GM12875 (cell line): ENCODE results near the gene ANO2.

Experiments
- H3K4me3 ChIP-seq: one replicate; pipeline ENCODE4 v1.5.1; 2011; ENCODE audit warnings: low read depth, low read length, control low read depth
- TF ChIP-seq, protein P1 (sequence below): IDR thresholded peaks from 2 replicates; pipeline ENCODE4 v1.5.1; 2011; ENCODE audit warnings: low read depth, mild to moderate bottlenecking, control low read depth, inconsistent platforms, low read length, moderate library complexity, borderline replicate concordance; ENCODE audit not compliant: insufficient read depth

ANO2 gene

DNA sequence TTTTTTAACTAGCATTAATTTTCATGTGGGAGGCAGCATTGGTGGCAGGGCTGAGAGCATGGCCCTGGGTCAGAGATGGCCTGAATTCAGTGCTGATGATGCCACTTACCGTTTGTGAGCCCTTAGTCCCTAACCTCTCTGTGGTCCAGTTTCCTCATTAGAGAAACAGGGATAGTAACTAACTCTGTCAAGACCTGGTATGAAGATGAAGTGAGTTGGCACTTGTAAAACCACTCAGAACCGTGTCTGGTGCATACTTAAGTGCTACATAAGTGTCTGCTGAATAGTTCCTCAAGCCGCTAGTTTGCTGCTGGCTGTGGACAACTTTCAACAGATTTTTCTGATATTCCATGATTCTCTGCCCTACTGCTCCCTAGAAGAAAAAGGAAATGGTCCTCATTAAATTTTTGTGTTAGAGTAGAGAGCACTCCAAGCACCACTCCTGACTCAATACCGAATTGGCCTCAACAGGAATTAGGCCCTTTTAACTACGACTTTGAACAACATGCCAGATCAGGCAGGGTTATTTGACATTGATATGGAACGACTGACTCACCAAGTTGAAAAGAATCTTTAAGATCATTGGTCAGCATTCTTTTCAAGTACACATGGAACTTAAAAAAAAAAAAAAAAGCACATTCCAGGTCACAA is 250.2 kb downstream of the ANO2 start:
- TF ChIP-seq, protein P1, sequence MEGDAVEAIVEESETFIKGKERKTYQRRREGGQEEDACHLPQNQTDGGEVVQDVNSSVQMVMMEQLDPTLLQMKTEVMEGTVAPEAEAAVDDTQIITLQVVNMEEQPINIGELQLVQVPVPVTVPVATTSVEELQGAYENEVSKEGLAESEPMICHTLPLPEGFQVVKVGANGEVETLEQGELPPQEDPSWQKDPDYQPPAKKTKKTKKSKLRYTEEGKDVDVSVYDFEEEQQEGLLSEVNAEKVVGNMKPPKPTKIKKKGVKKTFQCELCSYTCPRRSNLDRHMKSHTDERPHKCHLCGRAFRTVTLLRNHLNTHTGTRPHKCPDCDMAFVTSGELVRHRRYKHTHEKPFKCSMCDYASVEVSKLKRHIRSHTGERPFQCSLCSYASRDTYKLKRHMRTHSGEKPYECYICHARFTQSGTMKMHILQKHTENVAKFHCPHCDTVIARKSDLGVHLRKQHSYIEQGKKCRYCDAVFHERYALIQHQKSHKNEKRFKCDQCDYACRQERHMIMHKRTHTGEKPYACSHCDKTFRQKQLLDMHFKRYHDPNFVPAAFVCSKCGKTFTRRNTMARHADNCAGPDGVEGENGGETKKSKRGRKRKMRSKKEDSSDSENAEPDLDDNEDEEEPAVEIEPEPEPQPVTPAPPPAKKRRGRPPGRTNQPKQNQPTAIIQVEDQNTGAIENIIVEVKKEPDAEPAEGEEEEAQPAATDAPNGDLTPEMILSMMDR, result no peak
- H3K4me3 ChIP-seq, result no peak overlapping the region

DNA sequence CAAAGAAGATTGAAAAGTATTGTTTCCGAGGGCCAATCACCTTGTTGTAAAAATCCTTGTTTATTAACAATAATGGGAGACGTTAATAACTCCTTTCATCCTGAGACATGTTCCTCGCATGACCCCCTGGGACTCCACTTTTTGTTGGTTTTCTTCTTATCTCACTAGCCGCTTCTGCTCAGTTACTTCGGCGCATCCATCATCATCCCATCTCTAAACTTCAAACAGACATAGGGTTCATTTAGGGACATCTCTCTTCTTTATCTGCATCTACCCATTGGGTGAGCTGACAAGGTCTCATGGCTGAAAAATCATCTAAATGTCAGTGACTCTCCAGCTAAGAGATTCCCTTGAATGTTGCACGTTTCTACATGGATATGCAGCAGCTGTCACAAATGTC is 252.2 kb downstream of the ANO2 start:
- TF ChIP-seq, protein P1, result no peak

DNA sequence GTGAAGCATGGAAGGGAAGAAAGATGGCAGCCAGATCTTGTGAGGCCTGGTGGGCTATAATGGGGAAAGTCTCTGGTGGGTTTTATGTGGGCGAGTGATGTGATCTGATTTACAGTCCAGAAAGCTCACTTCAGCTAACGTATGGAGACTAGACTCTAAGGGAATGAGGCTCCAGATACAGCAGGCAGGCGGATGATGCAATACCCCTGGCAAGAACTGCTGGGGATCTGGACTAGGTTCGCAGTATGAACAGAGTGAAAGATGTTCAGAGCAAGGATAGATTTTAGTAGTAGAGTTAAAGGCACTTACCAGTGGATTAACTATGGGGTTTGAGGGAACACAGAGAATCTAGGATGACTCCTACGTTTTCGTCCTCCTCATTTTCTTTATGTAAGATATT is 253.1 kb downstream of the ANO2 start:
- TF ChIP-seq, protein P1, result no peak
- no peak overlapping the region for H3K4me3 ChIP-seq

More for the DNA sequence above, 252.2 kb downstream of the ANO2 start:
- no peak overlapping the region for H3K4me3 ChIP-seq

DNA sequence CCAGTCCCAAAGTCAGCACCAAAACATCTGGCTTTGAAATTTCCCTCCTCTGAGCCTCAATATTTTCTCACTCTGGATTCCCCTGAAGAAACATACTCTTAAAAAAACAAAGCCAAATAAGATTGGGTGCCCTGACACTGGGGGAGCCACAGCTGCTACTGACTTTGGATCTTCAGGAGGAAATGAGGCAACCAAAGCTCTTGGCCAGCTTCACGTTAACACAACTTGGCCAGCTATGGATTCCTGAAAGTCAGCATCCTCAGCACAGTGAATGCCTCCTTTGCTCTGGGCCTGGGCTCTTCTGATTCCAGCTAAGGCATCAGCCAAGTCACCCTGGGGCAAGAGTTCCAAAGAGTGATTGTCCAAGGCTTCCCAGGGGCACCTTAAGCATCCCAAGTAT is 254.8 kb downstream of the ANO2 start:
- H3K4me3 ChIP-seq, result no peak overlapping the region
- TF ChIP-seq, protein P1, result no peak

DNA sequence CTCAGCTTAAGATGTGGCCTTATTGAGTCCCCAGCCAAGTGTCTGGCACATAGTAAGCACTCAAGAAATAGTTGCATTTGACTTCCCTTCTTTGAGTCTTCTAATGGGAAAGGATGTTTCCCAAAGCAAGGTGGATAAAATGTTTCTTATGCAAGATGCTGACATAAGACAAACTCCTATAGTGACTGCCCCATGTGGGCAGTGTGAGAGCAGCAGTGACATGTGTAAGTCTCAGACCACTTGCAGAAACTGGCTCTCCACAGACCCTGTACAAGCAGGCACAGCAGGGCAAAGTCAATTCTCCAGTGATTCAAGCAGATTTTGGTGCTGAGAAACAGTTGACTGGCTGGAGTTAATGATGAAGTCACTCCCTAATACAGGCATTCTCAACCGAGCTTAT is 255.3 kb downstream of the ANO2 start:
- TF ChIP-seq, protein P1, result no peak
- H3K4me3 ChIP-seq, result no peak overlapping the region

DNA sequence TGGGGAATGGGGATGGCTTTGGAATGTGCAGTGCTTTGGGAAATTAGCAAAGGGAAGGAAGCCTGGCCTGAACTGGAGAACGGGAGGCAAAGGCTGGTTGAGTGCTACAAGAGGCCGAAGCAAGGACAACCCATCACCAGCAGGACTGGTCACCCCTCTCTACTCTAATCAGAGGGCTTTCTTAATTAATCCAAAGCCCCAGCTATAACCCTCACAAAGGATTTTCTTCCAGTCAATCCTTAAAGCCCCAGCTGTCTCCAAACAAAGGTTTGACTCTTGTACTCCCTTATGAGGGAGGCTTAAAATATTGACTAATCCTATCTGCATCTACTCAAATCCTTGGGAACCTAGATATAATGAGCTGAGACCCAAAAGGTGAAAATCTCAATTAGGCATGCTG is 256.8 kb downstream of the ANO2 start:
- TF ChIP-seq, protein P1, result no peak
- H3K4me3 ChIP-seq, result no peak overlapping the region

DNA sequence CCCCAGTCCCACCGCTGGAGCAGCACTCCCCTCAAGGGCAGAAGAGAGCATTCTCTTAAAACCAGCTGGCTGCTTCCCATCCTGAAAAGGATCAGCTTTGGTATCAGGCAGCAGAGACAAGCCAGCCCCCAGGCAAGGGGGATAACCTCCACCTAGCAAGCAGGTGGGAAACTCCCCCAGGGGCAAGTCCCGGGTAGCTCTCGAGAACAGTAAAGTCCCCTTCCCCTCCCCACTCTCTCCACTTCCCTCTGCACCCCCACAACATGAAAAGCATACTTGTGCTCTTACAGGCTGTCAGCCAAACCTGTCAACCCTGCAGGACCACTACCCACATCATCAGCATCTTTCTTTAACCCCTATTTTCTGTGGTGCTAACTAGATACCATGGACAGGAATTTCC is 259.1 kb downstream of the ANO2 start:
- TF ChIP-seq, protein P1, result no peak
- no peak overlapping the region for H3K4me3 ChIP-seq
